ENCODE measurements around the gene UNC119.

Gene UNC119

DNA sequence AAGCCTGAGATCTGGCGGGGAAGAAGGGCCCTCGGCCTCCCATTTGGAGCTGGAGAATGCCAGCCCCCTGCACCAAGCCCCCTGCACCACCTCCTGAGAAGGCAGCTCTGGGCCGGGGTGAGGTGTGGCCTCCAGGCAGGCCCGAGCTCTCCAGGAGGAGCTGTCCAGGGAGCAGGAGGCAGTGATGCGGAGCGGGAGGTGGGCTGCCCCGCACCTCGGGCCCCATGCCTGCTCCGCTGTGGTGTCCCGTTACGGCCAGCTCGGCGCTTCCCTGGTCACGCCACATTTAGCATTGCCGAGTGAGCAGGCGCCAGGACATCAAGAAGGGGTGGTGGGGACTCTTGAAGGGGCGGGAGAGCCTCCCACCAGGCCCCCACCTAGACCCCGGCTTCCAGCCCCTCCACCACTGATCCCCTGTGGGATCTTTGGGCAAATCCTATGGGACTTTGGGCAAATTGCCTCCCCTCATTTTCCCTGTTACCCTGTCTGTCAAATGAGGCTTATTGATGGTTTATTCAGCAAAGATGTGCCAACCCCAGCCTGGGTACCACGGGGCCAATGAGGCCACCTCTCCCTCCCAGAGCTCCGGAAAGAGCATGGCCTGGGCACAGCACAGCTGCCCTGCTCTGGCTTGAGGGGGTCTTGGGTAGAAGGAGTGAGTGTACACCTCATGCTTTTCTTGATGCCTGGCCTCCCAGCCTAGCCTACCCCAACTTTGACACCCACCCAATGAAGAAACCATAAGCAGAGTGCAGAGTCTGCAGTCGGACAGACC is 30.9 kb downstream of the UNC119 start:
- Histone ChIP-seq H3K27me3 (ENCODE audit: insufficient read depth, low read length, poor library complexity, severe bottlenecking) (no peaks in the 10 kb centered on the region), H3K9ac (ENCODE audit: low read depth, low read length, poor library complexity, severe bottlenecking) (no peak overlapping the region), H3K4me1 (ENCODE audit: insufficient read depth, low read length, poor library complexity, severe bottlenecking) (peaks cover 26% of the 10 kb centered on the region), H3K9me2 (replicated peaks; ENCODE audit: low read depth, low read length) (no peaks in the 10 kb centered on the region), H3K9me3 (ENCODE audit: insufficient read depth, low read depth, low read length) (no peaks in the 10 kb centered on the region), H3F3A (ENCODE audit: low read depth) (no peaks in the 10 kb centered on the region), H4K20me1 (ENCODE audit: insufficient read depth, low read length, poor library complexity, severe bottlenecking) (no peaks in the 10 kb centered on the region), H2AFZ (ENCODE audit: low read length) (no peak overlapping the region), H3K79me2 (ENCODE audit: insufficient read depth, low read length) (no peaks in the 10 kb centered on the region), H3K36me3 (ENCODE audit: insufficient read depth, low read length) (no peaks in the 10 kb centered on the region), H3K4me3 (ENCODE audit: low read length, poor library complexity, severe bottlenecking) (no peak overlapping the region), H3K4me2 (ENCODE audit: low read depth, low read length, poor library complexity, severe bottlenecking) (no peak overlapping the region)
- TF ChIP-seq, protein P1, sequence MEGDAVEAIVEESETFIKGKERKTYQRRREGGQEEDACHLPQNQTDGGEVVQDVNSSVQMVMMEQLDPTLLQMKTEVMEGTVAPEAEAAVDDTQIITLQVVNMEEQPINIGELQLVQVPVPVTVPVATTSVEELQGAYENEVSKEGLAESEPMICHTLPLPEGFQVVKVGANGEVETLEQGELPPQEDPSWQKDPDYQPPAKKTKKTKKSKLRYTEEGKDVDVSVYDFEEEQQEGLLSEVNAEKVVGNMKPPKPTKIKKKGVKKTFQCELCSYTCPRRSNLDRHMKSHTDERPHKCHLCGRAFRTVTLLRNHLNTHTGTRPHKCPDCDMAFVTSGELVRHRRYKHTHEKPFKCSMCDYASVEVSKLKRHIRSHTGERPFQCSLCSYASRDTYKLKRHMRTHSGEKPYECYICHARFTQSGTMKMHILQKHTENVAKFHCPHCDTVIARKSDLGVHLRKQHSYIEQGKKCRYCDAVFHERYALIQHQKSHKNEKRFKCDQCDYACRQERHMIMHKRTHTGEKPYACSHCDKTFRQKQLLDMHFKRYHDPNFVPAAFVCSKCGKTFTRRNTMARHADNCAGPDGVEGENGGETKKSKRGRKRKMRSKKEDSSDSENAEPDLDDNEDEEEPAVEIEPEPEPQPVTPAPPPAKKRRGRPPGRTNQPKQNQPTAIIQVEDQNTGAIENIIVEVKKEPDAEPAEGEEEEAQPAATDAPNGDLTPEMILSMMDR (conservative IDR thresholded peaks at IDR 0.05; ENCODE audit: low read length) = no peak
- TF ChIP-seq EZH2phosphoT487 (IDR thresholded peaks at IDR 0.05; ENCODE audit: borderline replicate concordance) = no peak

DNA sequence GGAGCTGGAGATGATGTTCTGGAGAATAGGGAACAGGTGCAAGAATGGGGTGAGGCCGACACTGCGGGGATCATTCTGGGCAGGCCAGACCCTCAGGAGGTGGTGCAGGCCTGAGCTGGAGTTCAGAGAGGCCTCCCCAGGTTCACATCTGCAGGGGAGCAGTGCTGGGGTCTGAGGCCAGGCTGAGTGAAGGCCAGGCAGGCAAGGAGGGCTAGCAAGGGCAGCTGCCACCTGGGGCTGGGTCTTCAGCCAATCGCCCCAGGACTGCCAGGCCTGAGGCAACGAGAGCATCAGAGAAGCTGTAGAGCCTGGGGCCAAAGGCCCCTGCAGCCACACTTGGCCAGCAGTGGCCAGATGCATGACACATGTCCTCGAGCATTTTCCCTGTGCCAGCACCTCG is 31.7 kb downstream of the UNC119 start:
- H3K4me2 ChIP-seq (ENCODE audit: low read depth, low read length, poor library complexity, severe bottlenecking) = no peak overlapping the region
- H3K36me3 ChIP-seq (ENCODE audit: insufficient read depth, low read length) = no peaks in the 10 kb centered on the region
- no peak overlapping the region for H3K4me3 ChIP-seq (ENCODE audit: low read length, poor library complexity, severe bottlenecking)
- H4K20me1 ChIP-seq (ENCODE audit: insufficient read depth, low read length, poor library complexity, severe bottlenecking) = no peaks in the 10 kb centered on the region
- H3K9me3 ChIP-seq (ENCODE audit: insufficient read depth, low read depth, low read length) = no peaks in the 10 kb centered on the region
- no peaks in the 10 kb centered on the region for H3K9me2 ChIP-seq (replicated peaks; ENCODE audit: low read depth, low read length)
- H2AFZ ChIP-seq (ENCODE audit: low read length) = no peak overlapping the region
- H3K27me3 ChIP-seq (ENCODE audit: insufficient read depth, low read length, poor library complexity, severe bottlenecking) = no peaks in the 10 kb centered on the region
- TF ChIP-seq, protein P1 (conservative IDR thresholded peaks at IDR 0.05; ENCODE audit: low read length) = no peak
- no peak for TF ChIP-seq EZH2phosphoT487 (IDR thresholded peaks at IDR 0.05; ENCODE audit: borderline replicate concordance)
- peaks cover 26% of the 10 kb centered on the region for H3K4me1 ChIP-seq (ENCODE audit: insufficient read depth, low read length, poor library complexity, severe bottlenecking)
- no peak overlapping the region for H3K9ac ChIP-seq (ENCODE audit: low read depth, low read length, poor library complexity, severe bottlenecking)
- no peaks in the 10 kb centered on the region for H3F3A ChIP-seq (ENCODE audit: low read depth)
- no peaks in the 10 kb centered on the region for H3K79me2 ChIP-seq (ENCODE audit: insufficient read depth, low read length)

DNA sequence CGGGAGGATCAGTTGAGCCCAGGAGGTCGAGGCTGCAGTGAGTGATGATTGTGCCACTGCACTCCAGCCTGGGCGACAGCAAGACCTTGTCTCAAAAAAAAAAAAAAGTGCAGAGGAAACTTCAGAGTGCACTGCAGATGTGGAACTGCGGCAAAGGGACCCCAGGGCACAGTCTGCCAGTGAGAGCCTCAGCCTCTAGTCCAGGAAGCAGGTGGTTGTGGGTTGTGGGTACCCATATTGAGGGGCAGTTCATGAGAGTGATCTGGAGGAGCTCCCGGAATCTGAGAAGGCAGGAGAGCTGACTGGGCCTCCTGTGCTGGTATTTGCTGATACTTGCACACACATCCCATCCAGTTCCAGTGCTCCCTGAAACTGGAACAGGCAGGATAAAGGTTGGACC is 33.2 kb downstream of the UNC119 start:
- H3K9ac ChIP-seq (ENCODE audit: low read depth, low read length, poor library complexity, severe bottlenecking) = peak overlapping the region; percentile 37
- TF ChIP-seq EZH2phosphoT487 (IDR thresholded peaks at IDR 0.05; ENCODE audit: borderline replicate concordance) = no peak
- TF ChIP-seq, protein P1 (conservative IDR thresholded peaks at IDR 0.05; ENCODE audit: low read length) = no peak
- H3K9me3 ChIP-seq (ENCODE audit: insufficient read depth, low read depth, low read length) = no peaks in the 10 kb centered on the region
- H3K4me2 ChIP-seq (ENCODE audit: low read depth, low read length, poor library complexity, severe bottlenecking) = peak overlapping the region; percentile 74
- H3K36me3 ChIP-seq (ENCODE audit: insufficient read depth, low read length) = no peaks in the 10 kb centered on the region
- no peaks in the 10 kb centered on the region for H3K79me2 ChIP-seq (ENCODE audit: insufficient read depth, low read length)
- peaks cover 26% of the 10 kb centered on the region for H3K4me1 ChIP-seq (ENCODE audit: insufficient read depth, low read length, poor library complexity, severe bottlenecking)
- H4K20me1 ChIP-seq (ENCODE audit: insufficient read depth, low read length, poor library complexity, severe bottlenecking) = no peaks in the 10 kb centered on the region
- no peaks in the 10 kb centered on the region for H3K27me3 ChIP-seq (ENCODE audit: insufficient read depth, low read length, poor library complexity, severe bottlenecking)
- no peak overlapping the region for H2AFZ ChIP-seq (ENCODE audit: low read length)
- no peaks in the 10 kb centered on the region for H3K9me2 ChIP-seq (replicated peaks; ENCODE audit: low read depth, low read length)
- H3K4me3 ChIP-seq (ENCODE audit: low read length, poor library complexity, severe bottlenecking) = peak overlapping the region; percentile 35
- H3F3A ChIP-seq (ENCODE audit: low read depth) = no peaks in the 10 kb centered on the region
